Measurements from ENCODE around the gene CDC20B.

DNA sequence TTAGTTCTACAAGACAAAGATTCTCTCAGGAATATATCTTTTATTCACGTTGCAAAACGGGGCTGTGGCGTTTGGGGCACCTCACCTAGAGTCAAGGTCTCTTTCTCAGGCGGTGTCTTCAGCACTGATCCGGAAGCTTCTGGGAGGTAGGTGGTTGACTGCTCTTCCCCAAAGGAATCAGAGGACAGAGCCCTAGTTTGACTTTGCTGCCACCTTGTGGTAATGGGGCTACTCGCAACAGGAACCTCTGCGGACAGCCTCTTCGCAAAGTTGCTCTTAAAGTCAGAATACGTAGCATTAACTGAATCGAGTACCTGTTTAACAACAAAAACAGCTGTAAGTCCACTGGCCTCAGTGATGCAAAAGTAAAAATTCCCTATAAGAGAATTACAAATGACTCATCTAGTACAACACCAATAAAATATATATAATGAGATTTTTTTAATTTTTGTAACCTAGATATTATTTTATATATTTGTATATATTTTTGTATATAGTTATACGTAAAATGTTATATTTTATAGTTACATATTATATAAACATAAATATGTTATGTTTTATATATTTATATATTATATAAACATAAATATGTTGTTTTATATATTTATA is 26.3 kb downstream of the CDC20B start:
- TF ChIP-seq GATA3 (IDR thresholded peaks at IDR 0.05; ENCODE audit: low read depth, low read length) (no peak), GATA2 (IDR thresholded peaks at IDR 0.05; ENCODE audit: low read depth, low read length) (no peak)
